Coronary artery (tissue), 2 donors: ENCODE measurements around the gene RAD51B.

Experiments
- DNase-seq: peaks from one replicate; pipeline ENCODE4 v3.0.0-alpha.2; 2017; ENCODE audit warnings: low spot score
- H3K27ac ChIP-seq, 2 donors: fragments of 200-600 bp; sonication (generic); one replicate each; pipeline ENCODE4 v1.5.1; 2016 to 2019
- H3K4me3 ChIP-seq: fragments of 200-600 bp; sonication (generic); 2 replicates; pipeline ENCODE4 v1.5.1; 2016; ENCODE audit warnings: mild to moderate bottlenecking, moderate library complexity
- CTCF ChIP-seq: fragments of 200-600 bp; sonication (generic); IDR thresholded peaks from one replicate; pipeline ENCODE4 v1.5.1; 2019; ENCODE audit warnings: antibody characterized with exemption

Gene RAD51B

DNA sequence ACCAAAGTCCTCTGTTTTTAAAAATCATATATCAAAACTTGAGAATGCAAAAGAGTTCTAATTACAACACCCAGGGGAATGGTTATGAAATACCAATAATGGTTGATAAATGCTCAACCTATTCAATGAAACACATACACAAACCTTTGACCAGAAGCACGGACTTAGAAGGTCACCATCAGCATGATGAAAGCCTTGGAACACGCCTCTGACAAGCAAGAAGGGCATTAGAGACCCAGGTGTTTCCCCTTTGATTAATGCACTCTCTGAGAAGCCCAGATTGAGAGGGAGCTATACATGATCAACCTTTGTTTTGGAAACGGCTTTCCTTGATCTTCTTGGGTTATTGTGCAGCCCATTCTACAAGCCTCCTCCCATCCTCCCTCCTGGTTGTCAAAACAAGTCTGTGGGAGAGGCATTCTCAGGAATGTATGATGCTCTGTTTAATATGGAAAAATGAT lies 904.3 kb downstream of the RAD51B start:
- H3K27ac ChIP-seq: no peak overlapping the region
- no peak overlapping the region for H3K4me3 ChIP-seq
- TF ChIP-seq CTCF: no peak
- no peak for DNase-seq

GRCh38 chr14:68724914-68725313 lies 905.3 kb downstream of the RAD51B start:
- no peak for DNase-seq
- no peak for TF ChIP-seq CTCF
- Histone ChIP-seq H3K4me3 (no peak overlapping the region), H3K27ac (no peak overlapping the region)

DNA sequence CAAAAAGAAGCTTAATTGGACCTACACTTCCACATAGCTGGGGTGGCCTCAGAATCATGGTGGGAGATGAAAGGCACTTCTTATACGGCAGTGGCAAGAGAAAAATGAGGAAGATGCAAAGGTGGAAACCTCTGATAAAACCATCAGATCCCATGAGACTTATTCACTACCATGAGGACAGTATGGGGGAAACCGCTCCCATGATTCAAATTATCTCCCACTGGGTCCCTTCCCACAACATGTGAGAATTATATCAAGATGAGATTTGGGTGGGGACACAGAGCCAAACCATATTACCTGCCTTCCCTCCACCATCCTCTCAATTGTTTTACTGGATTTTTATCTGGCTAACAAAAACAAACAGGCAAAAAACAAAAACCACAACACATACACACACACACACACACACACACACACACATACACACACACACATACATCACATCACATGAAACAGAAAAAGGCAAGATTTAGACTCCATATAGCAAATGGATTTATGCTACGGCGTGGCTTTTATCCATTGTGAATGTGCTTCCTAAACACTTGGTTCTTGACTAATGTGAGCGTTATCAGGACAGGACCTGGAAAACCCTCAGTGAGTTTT lies 906.6 kb downstream of the RAD51B start:
- H3K4me3 ChIP-seq: no peak overlapping the region
- no peak for TF ChIP-seq CTCF
- no peak for DNase-seq
- no peak overlapping the region for H3K27ac ChIP-seq

DNA sequence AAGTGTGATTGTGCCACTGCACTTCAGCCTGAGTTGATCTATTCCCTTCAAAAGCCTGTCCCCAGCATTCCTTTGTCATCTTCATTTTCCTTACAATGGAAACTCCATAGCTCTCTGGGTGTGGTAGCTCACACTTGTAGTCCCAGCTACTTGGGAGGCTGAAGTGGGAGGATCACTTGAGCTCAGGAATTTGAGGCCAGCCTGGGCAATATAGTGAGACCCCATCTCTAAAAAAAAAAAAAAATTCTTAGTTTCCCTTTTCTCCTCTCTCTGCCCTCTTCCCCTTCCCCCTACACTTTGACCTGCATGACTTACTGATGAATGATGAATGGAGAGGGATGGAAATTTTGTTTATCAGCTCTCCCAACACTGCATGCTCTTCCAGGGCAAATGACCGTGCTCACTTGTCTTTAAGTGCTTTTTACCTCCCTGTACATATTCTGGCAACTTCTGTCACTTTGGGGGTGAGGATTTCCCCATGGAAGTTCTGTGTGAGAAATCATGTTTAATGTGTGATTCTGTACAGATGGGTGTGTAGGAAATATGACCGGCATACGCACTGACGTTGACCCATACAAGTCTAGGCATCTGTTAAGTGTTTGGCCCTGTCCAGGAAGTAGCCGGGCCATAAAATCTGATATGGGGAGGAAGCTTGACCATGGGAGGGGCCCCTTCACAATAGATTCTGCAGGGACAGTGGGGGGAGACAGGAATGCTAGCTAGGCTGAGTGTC lies 907.9 kb downstream of the RAD51B start:
- DNase-seq: no peak
- Histone ChIP-seq H3K27ac (peak overlapping the region in 1 of 2 donors; percentile 16), H3K4me3 (no peak overlapping the region)
- TF ChIP-seq CTCF: no peak

DNA sequence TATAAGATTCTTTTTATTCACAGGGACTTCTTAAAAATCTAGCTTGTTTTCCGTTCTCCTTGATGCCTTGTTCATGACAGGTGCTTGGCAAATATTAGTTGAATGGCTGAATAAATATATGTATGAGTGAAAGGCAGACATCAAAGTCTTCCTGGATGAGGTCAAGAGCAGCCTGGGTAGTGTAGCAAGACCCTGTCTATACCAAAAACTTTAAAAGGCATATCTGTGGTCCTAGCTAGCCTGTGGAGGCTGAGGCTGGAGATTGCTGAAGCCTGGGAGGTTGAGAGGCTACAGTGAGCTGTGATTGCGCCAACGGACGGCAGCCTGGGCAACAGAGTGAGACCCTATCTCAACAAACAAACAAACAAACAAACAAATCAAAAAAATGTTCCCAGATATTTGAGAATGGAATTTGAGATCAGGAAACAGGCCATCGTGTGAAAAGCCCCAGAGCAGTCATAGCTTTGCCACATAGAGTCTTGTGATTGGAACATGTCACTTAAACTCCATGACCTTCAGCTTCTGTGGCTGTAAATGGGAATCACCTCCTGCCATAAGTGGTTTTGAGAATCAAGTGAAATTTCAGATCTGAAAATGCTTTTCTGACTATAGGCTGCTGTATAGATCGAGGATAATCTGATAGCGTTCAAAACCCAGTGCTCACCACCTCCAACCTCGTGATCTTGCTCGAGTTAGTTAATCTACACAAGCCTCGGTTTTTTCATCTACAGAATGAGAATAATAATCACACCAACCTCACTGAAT lies 908.9 kb downstream of the RAD51B start:
- peak overlapping the region in 1 of 2 donors; percentile 16 for H3K27ac ChIP-seq
- TF ChIP-seq CTCF: no peak
- no peak overlapping the region for H3K4me3 ChIP-seq
- no peak for DNase-seq

- Histone ChIP-seq H3K4me3 (no peak overlapping the region), H3K27ac (no peak overlapping the region)
- no peak for TF ChIP-seq CTCF
- no peak for DNase-seq
These were observed 910.0 kb downstream of the RAD51B start for GRCh38 chr14:68729556-68729955.
